Measurements from ENCODE around the gene CD19.
"Not testable (repeated sequence)": the region's sequence is repeated elsewhere in the genome, so short reads cannot be mapped to it uniquely, and the experiment has no call there.

Gene CD19

GRCh38 chr16:28931801-28932225 is at the start of gene CD19:
Gene CD19 (plus strand): TSS chr16:28931971. CDS start chr16:28932001, 30 bp downstream.
- DNase-seq: no peak

- DNase-seq: no peak
Measured at GRCh38 chr16:28882551-28883160, 49.1 kb upstream of the CD19 start.

GRCh38 chr16:28883221-28883996 is 48.4 kb upstream of the CD19 start:
- no peak for DNase-seq

- DNase-seq: no peak
Measured at GRCh38 chr16:28884045-28884444, 47.7 kb upstream of the CD19 start.

- DNase-seq: no peak
Measured at GRCh38 chr16:28886945-28887344, 44.8 kb upstream of the CD19 start.

GRCh38 chr16:28890355-28890754 is 41.4 kb upstream of the CD19 start:
- DNase-seq: not testable (repeated sequence)

- no peak for DNase-seq
Measured at GRCh38 chr16:28891964-28892890, 39.5 kb upstream of the CD19 start.

- DNase-seq: no peak
Measured at GRCh38 chr16:28893291-28893690, 38.5 kb upstream of the CD19 start.

- no peak for DNase-seq
Measured at GRCh38 chr16:28895609-28896008, 36.2 kb upstream of the CD19 start.

GRCh38 chr16:28897826-28898225 is 33.9 kb upstream of the CD19 start:
- DNase-seq: no peak

- no peak for DNase-seq
Measured at GRCh38 chr16:28898266-28898665, 33.5 kb upstream of the CD19 start.

- DNase-seq: no peak
Measured at GRCh38 chr16:28898942-28899341, 32.8 kb upstream of the CD19 start.

GRCh38 chr16:28899882-28900590 is 31.7 kb upstream of the CD19 start:
- no peak for DNase-seq

GRCh38 chr16:28900601-28901000 is 31.2 kb upstream of the CD19 start:
- no peak for DNase-seq

GRCh38 chr16:28901862-28902261 is 29.9 kb upstream of the CD19 start:
- DNase-seq: no peak

- no peak for DNase-seq
Measured at GRCh38 chr16:28902909-28903308, 28.9 kb upstream of the CD19 start.

- DNase-seq: no peak
Measured at GRCh38 chr16:28903344-28904042, 28.3 kb upstream of the CD19 start.

GRCh38 chr16:28904363-28904762 is 27.4 kb upstream of the CD19 start:
- DNase-seq: no peak

GRCh38 chr16:28904828-28905227 is 26.9 kb upstream of the CD19 start:
- DNase-seq: no peak

GRCh38 chr16:28905229-28905754 is 26.5 kb upstream of the CD19 start:
- no peak for DNase-seq

GRCh38 chr16:28905800-28906372 is 25.9 kb upstream of the CD19 start:
- no peak for DNase-seq

Measured in stimulated activated CD4-positive, alpha-beta T cell treated with anti-CD3 and anti-CD28 coated beads, Interleukin-4, amount 100 ng/mL, for 4 hours (primary cell).